GM19452 (cell line): ENCODE data around the gene EVA1A.

Experiments used
- ATAC-seq: cut with Tn5 transposase; IDR thresholded peaks from one replicate; pipeline ENCODE4 v1.9.1; 2021; ENCODE audit not compliant: unreplicated experiment

EVA1A gene

GRCh38 chr2:75518638-75519465 is 41.9 kb downstream of the EVA1A start:
- ATAC-seq = no peak

- no peak for ATAC-seq
Measured at GRCh38 chr2:75517547-75518230, 43.0 kb downstream of the EVA1A start.

GRCh38 chr2:75516378-75517360 is 44.1 kb downstream of the EVA1A start:
- no peak for ATAC-seq

- no peak for ATAC-seq
Measured at GRCh38 chr2:75515584-75516368, 45.0 kb downstream of the EVA1A start.

- ATAC-seq = no peak
Measured at GRCh38 chr2:75513616-75514170, 47.0 kb downstream of the EVA1A start.

GRCh38 chr2:75512455-75513212 is 48.1 kb downstream of the EVA1A start:
- no peak for ATAC-seq

GRCh38 chr2:75506101-75506697 is 54.5 kb downstream of the EVA1A start:
- no peak for ATAC-seq

- no peak for ATAC-seq
Measured at GRCh38 chr2:75505012-75505411, 55.7 kb downstream of the EVA1A start.

- no peak for ATAC-seq
Measured at GRCh38 chr2:75503048-75503607, 57.6 kb downstream of the EVA1A start.

- ATAC-seq = no peak
Measured at GRCh38 chr2:75500633-75501032, 60.1 kb downstream of the EVA1A start.

- no peak for ATAC-seq
Measured at GRCh38 chr2:75499534-75499933, 61.2 kb downstream of the EVA1A start.

- no peak for ATAC-seq
Measured at GRCh38 chr2:75498907-75499306, 61.8 kb downstream of the EVA1A start.

GRCh38 chr2:75497256-75497655 is 63.5 kb downstream of the EVA1A start:
- ATAC-seq = no peak

- ATAC-seq = no peak
Measured at GRCh38 chr2:75495862-75496261, 64.9 kb downstream of the EVA1A start.

GRCh38 chr2:75494137-75494769 is 66.5 kb downstream of the EVA1A start:
- no peak for ATAC-seq

GRCh38 chr2:75493230-75493629 is 67.5 kb downstream of the EVA1A start:
- no peak for ATAC-seq

GRCh38 chr2:75491129-75491753 is 69.5 kb downstream of the EVA1A start:
- ATAC-seq = no peak

GRCh38 chr2:75489721-75490120 is 71.0 kb downstream of the EVA1A start:
- no peak for ATAC-seq
